ENCODE results near the gene PKD2.

Gene PKD2

GRCh38 chr4:88062311-88062710 is 54.9 kb downstream of the PKD2 start:
- in situ Hi-C loops (cut with MboI; ENCODE audit: low sequenced_read_pairs) = no loop called here

- in situ Hi-C loops (cut with MboI; ENCODE audit: low sequenced_read_pairs) = no loop called here
Measured at GRCh38 chr4:88062843-88063242, 55.4 kb downstream of the PKD2 start.

GRCh38 chr4:88063634-88064296 is 56.3 kb downstream of the PKD2 start:
- in situ Hi-C loops (cut with MboI; ENCODE audit: low sequenced_read_pairs) = no loop called here

- in situ Hi-C loops (cut with MboI; ENCODE audit: low sequenced_read_pairs) = no loop called here
Measured at GRCh38 chr4:88064410-88064809, 57.0 kb downstream of the PKD2 start.

GRCh38 chr4:88070031-88070430 is 62.6 kb downstream of the PKD2 start:
- in situ Hi-C loops (cut with MboI; ENCODE audit: low sequenced_read_pairs) = no loop called here

- in situ Hi-C loops (cut with MboI; ENCODE audit: low sequenced_read_pairs) = no loop called here
Measured at GRCh38 chr4:88075336-88075735, 67.9 kb downstream of the PKD2 start.

GRCh38 chr4:88077911-88078524 is 70.6 kb downstream of the PKD2 start:
- in situ Hi-C loops (cut with MboI; ENCODE audit: low sequenced_read_pairs) = no loop called here

- in situ Hi-C loops (cut with MboI; ENCODE audit: low sequenced_read_pairs) = no loop called here
Measured at GRCh38 chr4:88078579-88078978, 71.1 kb downstream of the PKD2 start.

- in situ Hi-C loops (cut with MboI; ENCODE audit: low sequenced_read_pairs) = no loop called here
Measured at GRCh38 chr4:88080626-88081025, 73.2 kb downstream of the PKD2 start.

- in situ Hi-C loops (cut with MboI; ENCODE audit: low sequenced_read_pairs) = no loop called here
Measured at GRCh38 chr4:88087004-88087403, 79.6 kb downstream of the PKD2 start.

- in situ Hi-C loops (cut with MboI; ENCODE audit: low sequenced_read_pairs) = no loop called here
Measured at GRCh38 chr4:88090898-88091297, 83.5 kb downstream of the PKD2 start.

- in situ Hi-C loops (cut with MboI; ENCODE audit: low sequenced_read_pairs) = no loop called here
Measured at GRCh38 chr4:88091378-88091777, 83.9 kb downstream of the PKD2 start.

- in situ Hi-C loops (cut with MboI; ENCODE audit: low sequenced_read_pairs) = no loop called here
Measured at GRCh38 chr4:88093874-88094273, 86.4 kb downstream of the PKD2 start.

GRCh38 chr4:88097301-88097700 is 89.9 kb downstream of the PKD2 start:
- in situ Hi-C loops (cut with MboI; ENCODE audit: low sequenced_read_pairs) = no loop called here

- in situ Hi-C loops (cut with MboI; ENCODE audit: low sequenced_read_pairs) = no loop called here
Measured at GRCh38 chr4:88097781-88098180, 90.3 kb downstream of the PKD2 start.

GRCh38 chr4:88098993-88099752 is 91.7 kb downstream of the PKD2 start:
- in situ Hi-C loops (cut with MboI; ENCODE audit: low sequenced_read_pairs) = no loop called here

GRCh38 chr4:88101165-88101564 is 93.7 kb downstream of the PKD2 start:
- in situ Hi-C loops (cut with MboI; ENCODE audit: low sequenced_read_pairs) = no loop called here

GRCh38 chr4:88102026-88102425 is 94.6 kb downstream of the PKD2 start:
- in situ Hi-C loops (cut with MboI; ENCODE audit: low sequenced_read_pairs) = no loop called here

- in situ Hi-C loops (cut with MboI; ENCODE audit: low sequenced_read_pairs) = no loop called here
Measured at GRCh38 chr4:88104902-88105610, 97.6 kb downstream of the PKD2 start.

GRCh38 chr4:88106205-88106604 is 98.8 kb downstream of the PKD2 start:
- in situ Hi-C loops (cut with MboI; ENCODE audit: low sequenced_read_pairs) = no loop called here

- in situ Hi-C loops (cut with MboI; ENCODE audit: low sequenced_read_pairs) = no loop called here
Measured at GRCh38 chr4:88107406-88108107, 100.1 kb downstream of the PKD2 start.
